Rectal smooth muscle tissue (tissue), 1 donor: Measurements from ENCODE around the gene TBC1D24.
A peak's percentile ranks its signal among the peaks of the same experiment; 100 is the strongest.

Source experiments
- H3K27ac ChIP-seq: one replicate; pipeline ENCODE4 v1.7.0; 2013; ENCODE audit warnings: low read depth, low read length, inconsistent platforms
- H3K27me3 ChIP-seq: one replicate; pipeline ENCODE4 v1.7.0; 2013; ENCODE audit warnings: low read length; ENCODE audit not compliant: control insufficient read depth, insufficient read depth
- H3K36me3 ChIP-seq: one replicate; pipeline ENCODE4 v1.7.0; 2013; ENCODE audit warnings: low read length; ENCODE audit not compliant: control insufficient read depth, insufficient read depth
- H3K4me1 ChIP-seq: one replicate; pipeline ENCODE4 v1.7.0; 2013; ENCODE audit warnings: low read length; ENCODE audit not compliant: control insufficient read depth, insufficient read depth
- H3K4me3 ChIP-seq: one replicate; pipeline ENCODE4 v1.7.0; 2013; ENCODE audit warnings: low read length
- H3K9ac ChIP-seq: one replicate; pipeline ENCODE4 v1.7.0; 2013; ENCODE audit warnings: low read length

Gene TBC1D24

GRCh38 chr16:2482708-2483534 is 8.0 kb downstream of the TBC1D24 start:
- Histone ChIP-seq H3K9ac (peak overlapping the region; percentile 46), H3K27me3 (no peaks in the 10 kb centered on the region), H3K27ac (peak overlapping the region; percentile 86), H3K36me3 (no peaks in the 10 kb centered on the region), H3K4me1 (peaks cover 12% of the 10 kb centered on the region), H3K4me3 (peak overlapping the region; percentile 46)

- Histone ChIP-seq H3K27me3 (no peaks in the 10 kb centered on the region), H3K9ac (no peak overlapping the region), H3K4me3 (no peak overlapping the region), H3K27ac (peak overlapping the region; percentile 86), H3K36me3 (no peaks in the 10 kb centered on the region), H3K4me1 (peaks cover 12% of the 10 kb centered on the region)
These were observed 9.3 kb downstream of the TBC1D24 start for GRCh38 chr16:2483939-2484897.

- no peak overlapping the region for H3K9ac ChIP-seq
- no peak overlapping the region for H3K27ac ChIP-seq
- H3K36me3 ChIP-seq, result no peaks in the 10 kb centered on the region
- H3K4me1 ChIP-seq, result peaks cover 12% of the 10 kb centered on the region
- H3K27me3 ChIP-seq, result no peaks in the 10 kb centered on the region
- no peak overlapping the region for H3K4me3 ChIP-seq
These were observed 10.1 kb downstream of the TBC1D24 start for GRCh38 chr16:2484898-2485508.

GRCh38 chr16:2485811-2486507 is 11.0 kb downstream of the TBC1D24 start:
- no peaks in the 10 kb centered on the region for H3K36me3 ChIP-seq
- no peaks in the 10 kb centered on the region for H3K27me3 ChIP-seq
- H3K27ac ChIP-seq, result no peak overlapping the region
- no peak overlapping the region for H3K9ac ChIP-seq
- peaks cover 12% of the 10 kb centered on the region for H3K4me1 ChIP-seq
- H3K4me3 ChIP-seq, result no peak overlapping the region

GRCh38 chr16:2486645-2487516 is 12.0 kb downstream of the TBC1D24 start:
- H3K4me3 ChIP-seq, result no peak overlapping the region
- H3K4me1 ChIP-seq, result peaks cover 12% of the 10 kb centered on the region
- H3K36me3 ChIP-seq, result no peaks in the 10 kb centered on the region
- H3K27me3 ChIP-seq, result no peaks in the 10 kb centered on the region
- no peak overlapping the region for H3K27ac ChIP-seq
- no peak overlapping the region for H3K9ac ChIP-seq

GRCh38 chr16:2487517-2487842 is 12.6 kb downstream of the TBC1D24 start:
- Histone ChIP-seq H3K4me3 (no peak overlapping the region), H3K4me1 (peaks cover 12% of the 10 kb centered on the region), H3K36me3 (no peaks in the 10 kb centered on the region)

GRCh38 chr16:2487903-2488531 is 13.1 kb downstream of the TBC1D24 start:
- no peaks in the 10 kb centered on the region for H3K27me3 ChIP-seq
- H3K27ac ChIP-seq, result no peak overlapping the region
- no peaks in the 10 kb centered on the region for H3K36me3 ChIP-seq
- H3K4me3 ChIP-seq, result no peak overlapping the region
- H3K9ac ChIP-seq, result no peak overlapping the region
- peaks cover 10% of the 10 kb centered on the region for H3K4me1 ChIP-seq

More at GRCh38 chr16:2487517-2487842, 12.6 kb downstream of the TBC1D24 start:
- no peaks in the 10 kb centered on the region for H3K27me3 ChIP-seq
- no peak overlapping the region for H3K27ac ChIP-seq
- no peak overlapping the region for H3K9ac ChIP-seq

GRCh38 chr16:2489581-2489980 is 14.7 kb downstream of the TBC1D24 start:
- no peaks in the 10 kb centered on the region for H3K4me1 ChIP-seq
- H3K9ac ChIP-seq, result no peak overlapping the region
- no peaks in the 10 kb centered on the region for H3K27me3 ChIP-seq
- H3K27ac ChIP-seq, result no peak overlapping the region
- H3K36me3 ChIP-seq, result no peaks in the 10 kb centered on the region
- H3K4me3 ChIP-seq, result no peak overlapping the region

- no peak overlapping the region for H3K9ac ChIP-seq
These were observed 15.5 kb downstream of the TBC1D24 start for GRCh38 chr16:2490190-2491105.

GRCh38 chr16:2492292-2492691 is 17.4 kb downstream of the TBC1D24 start:
- Histone ChIP-seq H3K4me1 (no peaks in the 10 kb centered on the region), H3K4me3 (no peak overlapping the region), H3K36me3 (peaks cover 6% of the 10 kb centered on the region), H3K27ac (no peak overlapping the region), H3K27me3 (no peaks in the 10 kb centered on the region), H3K9ac (no peak overlapping the region)

More at GRCh38 chr16:2490190-2491105, 15.5 kb downstream of the TBC1D24 start:
- H3K27ac ChIP-seq, result no peak overlapping the region
- no peaks in the 10 kb centered on the region for H3K4me1 ChIP-seq
- no peak overlapping the region for H3K4me3 ChIP-seq
- H3K27me3 ChIP-seq, result no peaks in the 10 kb centered on the region
- H3K36me3 ChIP-seq, result no peaks in the 10 kb centered on the region
